ENCODE measurements around the gene UBR3. TPM values are rescaled to one million over a fixed set of nuclear protein-coding genes. Genes with fewer than 3 reads are reported as not detected.

The UBR3 gene
- total and polyA plus RNA-seq, 4 donors, result 9.5 to 137 (median 25.7) TPM

GRCh38 chr2:169900686-169901085 is 73.4 kb downstream of the UBR3 start:
- DNase-seq (no peak), ATAC-seq (ENCODE audit: insufficient read depth, low FRiP score) (no peak)
- Histone ChIP-seq H3K4me1 (ENCODE audit: control insufficient read depth in 5 of 5, insufficient read depth in 5 of 5, low read length in 5 of 5) (no peaks in the 10 kb centered on the region), H3K27ac (ENCODE audit: low read depth in 1 of 2, low read length in 1 of 2) (no peak overlapping the region), H3K27me3 (ENCODE audit: control insufficient read depth in 3 of 3, insufficient read depth in 3 of 3, low read length in 2 of 3) (no peaks in the 10 kb centered on the region), H3K4me3 (no peak overlapping the region), H3K9me3 (ENCODE audit: control insufficient read depth in 4 of 4, insufficient read depth in 3 of 4, low read length in 3 of 4) (no peaks in the 10 kb centered on the region), H3K9ac (ENCODE audit: insufficient read depth in 1 of 2, low read length in 2 of 2) (no peak overlapping the region), H3K36me3 (ENCODE audit: control insufficient read depth in 4 of 4, insufficient read depth in 4 of 4, low read length in 4 of 4) (peaks cover 2 to 18% (median 4%) of the 10 kb centered on the region in 4 donors)
- WGBS, 2 donors, result 92 to 93% methylated on average over 3 of the region's 3 CpGs
- no peak for TF ChIP-seq CTCF (IDR thresholded peaks at IDR 0.05; ENCODE audit: control extremely low read depth, extremely low read depth)

- Histone ChIP-seq H3K4me3 (no peak overlapping the region), H3K27me3 (ENCODE audit: control insufficient read depth in 3 of 3, insufficient read depth in 3 of 3, low read length in 2 of 3) (no peaks in the 10 kb centered on the region), H3K36me3 (ENCODE audit: control insufficient read depth in 4 of 4, insufficient read depth in 4 of 4, low read length in 4 of 4) (peaks cover 0 to 6% (median 2%) of the 10 kb centered on the region in 4 donors), H3K9me3 (ENCODE audit: control insufficient read depth in 4 of 4, insufficient read depth in 3 of 4, low read length in 3 of 4) (no peaks in the 10 kb centered on the region), H3K27ac (ENCODE audit: low read depth in 1 of 2, low read length in 1 of 2) (no peak overlapping the region), H3K4me1 (ENCODE audit: control insufficient read depth in 5 of 5, insufficient read depth in 5 of 5, low read length in 5 of 5) (no peaks in the 10 kb centered on the region), H3K9ac (ENCODE audit: insufficient read depth in 1 of 2, low read length in 2 of 2) (no peak overlapping the region)
- no peak for DNase-seq
- 96 to 100% methylated on average over 2 of the region's 2 CpGs for WGBS, 2 donors
- TF ChIP-seq CTCF (IDR thresholded peaks at IDR 0.05; ENCODE audit: control extremely low read depth, extremely low read depth), result no peak
- no peak for ATAC-seq (ENCODE audit: insufficient read depth, low FRiP score)
Measured at GRCh38 chr2:169906731-169907130, 79.5 kb downstream of the UBR3 start.

GRCh38 chr2:169909376-169909775 is 82.1 kb downstream of the UBR3 start:
- no peaks in the 10 kb centered on the region for H3K27me3 ChIP-seq (ENCODE audit: control insufficient read depth in 3 of 3, insufficient read depth in 3 of 3, low read length in 2 of 3)
- H3K4me3 ChIP-seq, result no peak overlapping the region
- DNase-seq (no peak), ATAC-seq (ENCODE audit: insufficient read depth, low FRiP score) (no peak)
- no peak overlapping the region for H3K27ac ChIP-seq (ENCODE audit: low read depth in 1 of 2, low read length in 1 of 2)
- no peaks in the 10 kb centered on the region for H3K9me3 ChIP-seq (ENCODE audit: control insufficient read depth in 4 of 4, insufficient read depth in 3 of 4, low read length in 3 of 4)
- no peak overlapping the region for H3K9ac ChIP-seq (ENCODE audit: insufficient read depth in 1 of 2, low read length in 2 of 2)
- TF ChIP-seq CTCF (IDR thresholded peaks at IDR 0.05; ENCODE audit: control extremely low read depth, extremely low read depth), result no peak
- no peaks in the 10 kb centered on the region for H3K4me1 ChIP-seq (ENCODE audit: control insufficient read depth in 5 of 5, insufficient read depth in 5 of 5, low read length in 5 of 5)
- H3K36me3 ChIP-seq (ENCODE audit: control insufficient read depth in 4 of 4, insufficient read depth in 4 of 4, low read length in 4 of 4), result peaks cover 0 to 4% (median 2%) of the 10 kb centered on the region in 4 donors

- Histone ChIP-seq H3K36me3 (ENCODE audit: control insufficient read depth in 4 of 4, insufficient read depth in 4 of 4, low read length in 4 of 4) (peaks cover 1 to 8% (median 6%) of the 10 kb centered on the region in 4 donors), H3K9ac (ENCODE audit: insufficient read depth in 1 of 2, low read length in 2 of 2) (no peak overlapping the region), H3K27me3 (ENCODE audit: control insufficient read depth in 3 of 3, insufficient read depth in 3 of 3, low read length in 2 of 3) (no peaks in the 10 kb centered on the region), H3K4me1 (ENCODE audit: control insufficient read depth in 5 of 5, insufficient read depth in 5 of 5, low read length in 5 of 5) (no peaks in the 10 kb centered on the region), H3K27ac (ENCODE audit: low read depth in 1 of 2, low read length in 1 of 2) (no peak overlapping the region), H3K4me3 (no peak overlapping the region), H3K9me3 (ENCODE audit: control insufficient read depth in 4 of 4, insufficient read depth in 3 of 4, low read length in 3 of 4) (no peaks in the 10 kb centered on the region)
- 77 to 79% methylated on average over 7 of the region's 7 CpGs for WGBS, 2 donors
- TF ChIP-seq CTCF (IDR thresholded peaks at IDR 0.05; ENCODE audit: control extremely low read depth, extremely low read depth), result no peak
- no peak for DNase-seq
- ATAC-seq (ENCODE audit: insufficient read depth, low FRiP score), result no peak
Measured at GRCh38 chr2:169910109-169910799, 83.0 kb downstream of the UBR3 start.

Data from lung (tissue), 12 donors.